HUES64 (cell line): ENCODE data around the gene DUOXA2.
"Not testable (repeated sequence)": the region's sequence is repeated elsewhere in the genome, so short reads cannot be mapped to it uniquely, and the experiment has no call there.

Experiments
- H3K27ac ChIP-seq: 2 replicates; pipeline ENCODE4 v1.7.0; 2013; ENCODE audit warnings: low read depth, low read length, inconsistent platforms
- H3K27me3 ChIP-seq: 2 replicates; pipeline ENCODE4 v1.6.1; 2013; ENCODE audit warnings: mild to moderate bottlenecking, low read length; ENCODE audit not compliant: insufficient read depth
- H3K36me3 ChIP-seq: 2 replicates; pipeline ENCODE4 v1.6.1; 2013; ENCODE audit warnings: mild to moderate bottlenecking, low read length; ENCODE audit not compliant: insufficient read depth
- H3K4me1 ChIP-seq: 2 replicates; pipeline ENCODE4 v1.6.1; 2013; ENCODE audit warnings: mild to moderate bottlenecking, low read length, moderate library complexity; ENCODE audit not compliant: insufficient read depth
- H3K4me3 ChIP-seq: 2 replicates; pipeline ENCODE4 v1.5.1; 2013; ENCODE audit warnings: mild to moderate bottlenecking, low read length, moderate library complexity
- H3K9ac ChIP-seq: 2 replicates; pipeline ENCODE4 v1.6.1; 2013; ENCODE audit warnings: mild to moderate bottlenecking, low read depth, low read length
- H3K9me3 ChIP-seq: 2 replicates; pipeline ENCODE4 v1.6.1; 2013; ENCODE audit warnings: low read depth, low read length; ENCODE audit not compliant: insufficient read depth
- WGBS: fragments of 150-250, 120-280 bp; methylation state at CpG from one replicate; pipeline ENCODE4 v1.1.7; 2013; ENCODE audit warnings: missing lambda C conversion rate; 5-methylcytosine and 5-hydroxymethylcytosine counted together

The DUOXA2 gene

DNA sequence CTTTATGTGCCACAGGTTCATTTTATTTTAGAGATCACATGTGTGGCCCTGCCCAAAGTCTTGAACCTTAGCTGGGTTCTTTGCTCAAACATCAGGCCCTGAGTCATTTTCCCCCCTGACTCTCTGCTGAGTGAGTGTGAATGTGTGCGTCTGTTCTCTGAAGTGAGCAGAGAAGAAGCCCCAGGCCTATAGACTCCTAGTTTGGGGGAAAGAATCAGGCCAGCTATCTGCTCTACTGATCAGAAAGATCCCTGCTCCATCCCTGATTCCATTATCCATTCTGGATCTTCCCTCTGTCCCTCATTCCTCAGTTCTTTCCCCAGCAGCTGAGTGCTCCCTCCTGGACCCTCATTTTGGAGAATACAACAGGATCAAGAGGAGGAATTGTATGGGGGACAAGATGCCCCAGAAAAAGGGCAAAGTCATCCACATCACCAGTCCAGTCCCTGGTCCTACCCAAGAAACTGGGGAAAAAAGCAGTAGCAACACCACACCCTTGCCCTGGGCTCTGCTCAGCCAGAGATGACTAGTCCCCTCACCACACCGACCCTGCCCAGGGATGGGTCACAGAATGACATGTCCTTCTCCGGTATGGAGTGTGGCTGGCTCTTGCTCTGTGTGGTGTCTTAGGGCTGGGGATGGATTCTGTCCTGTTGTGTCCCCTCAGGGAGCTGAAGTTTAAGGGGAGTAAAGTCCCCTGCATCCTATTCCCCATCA lies 18.9 kb downstream of the DUOXA2 start:
- no peak overlapping the region for H3K4me3 ChIP-seq
- no peaks in the 10 kb centered on the region; the same call in 1 of the 2 replicates for H3K9me3 ChIP-seq
- H3K27ac ChIP-seq = no peak overlapping the region
- H3K27me3 ChIP-seq = peaks cover 90% of the 10 kb centered on the region
- H3K9ac ChIP-seq = no peak overlapping the region
- H3K4me1 ChIP-seq = no peaks in the 10 kb centered on the region
- H3K36me3 ChIP-seq = no peaks in the 10 kb centered on the region
- WGBS = 74% methylated on average over 3 of the region's 3 CpGs

DNA sequence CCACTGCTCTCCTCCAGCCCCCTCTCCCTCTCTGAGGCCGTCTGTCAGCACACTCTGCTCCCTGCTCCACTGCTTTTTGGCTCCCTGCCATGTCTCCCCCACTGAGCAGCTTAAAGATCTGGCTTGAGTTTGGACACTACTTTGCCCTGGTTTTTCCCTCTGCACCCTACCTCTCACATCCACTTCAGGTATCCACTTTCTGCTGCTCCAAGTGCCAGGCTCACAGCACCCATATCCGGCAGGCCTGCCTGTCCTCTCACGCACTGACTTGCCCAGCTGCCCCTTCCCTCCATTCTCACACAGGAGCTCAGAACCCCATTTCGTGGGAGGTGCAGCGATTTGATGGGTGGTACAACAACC lies 19.4 kb downstream of the DUOXA2 start:
- Histone ChIP-seq H3K4me1 (no peaks in the 10 kb centered on the region), H3K27me3 (peaks cover 87% of the 10 kb centered on the region), H3K9me3 (no peaks in the 10 kb centered on the region; the same call in 1 of the 2 replicates), H3K27ac (no peak overlapping the region), H3K4me3 (no peak overlapping the region), H3K9ac (no peak overlapping the region), H3K36me3 (no peaks in the 10 kb centered on the region)
- 86% methylated on average over 5 of the region's 5 CpGs for whole genome bisulfite sequencing

- Histone ChIP-seq H3K27ac (no peak overlapping the region), H3K9me3 (no peaks in the 10 kb centered on the region; the same call in 1 of the 2 replicates), H3K36me3 (no peaks in the 10 kb centered on the region), H3K9ac (no peak overlapping the region), H3K4me3 (no peak overlapping the region), H3K27me3 (peaks cover 82% of the 10 kb centered on the region), H3K4me1 (no peaks in the 10 kb centered on the region)
- WGBS = 95% methylated on average over 7 of the region's 7 CpGs
Measured at GRCh38 chr15:45134046-45134445, 19.9 kb downstream of the DUOXA2 start.

DNA sequence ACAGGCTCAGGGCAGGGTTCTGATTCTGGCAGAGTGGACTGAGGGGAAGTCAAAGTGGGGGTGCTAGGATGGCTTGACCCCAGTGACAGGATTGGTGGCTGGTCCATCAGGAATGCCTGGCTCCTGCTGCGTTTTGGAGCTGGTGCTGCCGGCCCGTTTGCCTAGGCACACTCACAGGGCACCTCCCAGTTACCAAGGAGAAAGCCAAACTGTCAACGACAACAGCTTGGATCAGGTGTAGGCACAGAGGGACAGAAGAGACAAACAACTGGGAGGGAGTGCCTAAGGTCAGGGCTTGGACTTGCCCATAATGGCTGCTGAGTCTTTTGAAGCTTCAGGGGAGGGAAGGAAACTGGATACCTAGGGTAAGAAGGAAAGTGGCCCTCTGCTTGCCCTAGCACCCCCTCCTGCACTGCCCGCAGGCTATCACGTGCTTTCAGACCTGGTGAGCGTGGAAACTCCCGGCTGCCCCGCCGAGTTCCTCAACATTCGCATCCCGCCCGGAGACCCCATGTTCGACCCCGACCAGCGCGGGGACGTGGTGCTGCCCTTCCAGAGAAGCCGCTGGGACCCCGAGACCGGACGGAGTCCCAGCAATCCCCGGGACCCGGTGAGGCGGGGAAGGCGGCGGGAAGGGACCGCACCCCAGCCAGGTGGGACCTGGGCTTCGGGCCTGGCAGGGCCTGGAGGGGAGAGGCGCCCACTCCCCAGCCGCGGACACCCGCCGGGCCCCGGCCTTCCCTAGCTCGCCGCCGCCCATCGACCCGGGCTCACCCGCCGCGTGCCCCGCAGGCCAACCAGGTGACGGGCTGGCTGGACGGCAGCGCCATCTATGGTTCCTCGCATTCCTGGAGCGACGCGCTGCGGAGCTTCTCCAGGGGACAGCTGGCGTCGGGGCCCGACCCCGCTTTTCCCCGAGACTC lies 20.8 kb downstream of the DUOXA2 start:
- no peaks in the 10 kb centered on the region for H3K9me3 ChIP-seq
- H3K27me3 ChIP-seq = peaks cover 73% of the 10 kb centered on the region
- H3K27ac ChIP-seq = no peak overlapping the region
- no peaks in the 10 kb centered on the region for H3K4me1 ChIP-seq
- H3K36me3 ChIP-seq = no peaks in the 10 kb centered on the region
- 12% methylated on average over 57 of the region's 57 CpGs for WGBS
- peak overlapping the region; percentile 36 for H3K4me3 ChIP-seq
- H3K9ac ChIP-seq = no peak overlapping the region

DNA sequence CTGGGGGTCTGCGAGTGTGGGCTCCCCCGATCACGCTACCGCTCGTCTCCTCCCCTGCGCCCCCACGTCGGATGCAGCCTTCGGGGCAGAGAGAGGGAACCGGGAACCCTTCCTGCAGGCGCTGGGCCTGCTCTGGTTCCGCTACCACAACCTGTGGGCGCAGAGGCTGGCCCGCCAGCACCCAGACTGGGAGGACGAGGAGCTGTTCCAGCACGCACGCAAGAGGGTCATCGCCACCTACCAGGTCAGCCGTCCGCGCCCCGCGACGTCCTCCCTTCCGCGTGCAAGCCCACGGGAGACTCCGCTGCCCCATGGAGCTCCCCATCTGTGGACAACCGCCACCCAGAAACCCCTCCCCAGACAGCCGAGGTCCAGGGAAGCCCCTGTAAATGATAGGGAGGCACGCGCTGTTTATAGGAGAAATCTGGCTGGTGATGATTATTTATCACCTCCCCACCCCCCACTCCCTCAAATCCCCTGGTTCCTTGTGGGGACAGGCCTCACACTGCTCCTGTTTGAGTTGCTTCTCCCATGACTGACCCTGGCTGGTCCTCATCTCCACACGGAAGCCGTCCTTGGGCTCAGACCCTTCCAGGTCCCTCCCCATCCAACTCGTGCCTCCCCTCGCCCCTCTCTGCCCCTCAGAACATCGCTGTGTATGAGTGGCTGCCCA lies 21.7 kb downstream of the DUOXA2 start:
- 0 out of 2 replicates have a peak overlapping the region, but pooled peaks have one; percentile 14 for H3K4me3 ChIP-seq
- not testable (repeated sequence) for H3K9me3 ChIP-seq, H3K9ac ChIP-seq, H3K27ac ChIP-seq, H3K36me3 ChIP-seq, H3K4me1 ChIP-seq
- 27% methylated on average over 5 of the region's 37 CpGs for WGBS
- H3K27me3 ChIP-seq = peaks cover 64% of the 10 kb centered on the region

- no peaks in the 10 kb centered on the region for H3K4me1 ChIP-seq
- no peaks in the 10 kb centered on the region for H3K9me3 ChIP-seq
- peaks cover 59% of the 10 kb centered on the region for H3K27me3 ChIP-seq
- 33% methylated on average over 5 of the region's 10 CpGs for WGBS
- no peaks in the 10 kb centered on the region for H3K36me3 ChIP-seq
- H3K27ac ChIP-seq = no peak overlapping the region
- no peak overlapping the region for H3K9ac ChIP-seq
- H3K4me3 ChIP-seq = 0 out of 2 replicates have a peak overlapping the region, but pooled peaks have one; percentile 14
Measured at GRCh38 chr15:45136378-45136764, 22.2 kb downstream of the DUOXA2 start.

- Histone ChIP-seq H3K4me1 (no peaks in the 10 kb centered on the region), H3K9ac (no peak overlapping the region), H3K27me3 (peaks cover 46% of the 10 kb centered on the region), H3K9me3 (no peaks in the 10 kb centered on the region), H3K4me3 (no peak overlapping the region), H3K27ac (no peak overlapping the region), H3K36me3 (no peaks in the 10 kb centered on the region)
- 91% methylated on average over 8 of the region's 8 CpGs for WGBS
Measured at GRCh38 chr15:45137703-45138102, 23.6 kb downstream of the DUOXA2 start.

DNA sequence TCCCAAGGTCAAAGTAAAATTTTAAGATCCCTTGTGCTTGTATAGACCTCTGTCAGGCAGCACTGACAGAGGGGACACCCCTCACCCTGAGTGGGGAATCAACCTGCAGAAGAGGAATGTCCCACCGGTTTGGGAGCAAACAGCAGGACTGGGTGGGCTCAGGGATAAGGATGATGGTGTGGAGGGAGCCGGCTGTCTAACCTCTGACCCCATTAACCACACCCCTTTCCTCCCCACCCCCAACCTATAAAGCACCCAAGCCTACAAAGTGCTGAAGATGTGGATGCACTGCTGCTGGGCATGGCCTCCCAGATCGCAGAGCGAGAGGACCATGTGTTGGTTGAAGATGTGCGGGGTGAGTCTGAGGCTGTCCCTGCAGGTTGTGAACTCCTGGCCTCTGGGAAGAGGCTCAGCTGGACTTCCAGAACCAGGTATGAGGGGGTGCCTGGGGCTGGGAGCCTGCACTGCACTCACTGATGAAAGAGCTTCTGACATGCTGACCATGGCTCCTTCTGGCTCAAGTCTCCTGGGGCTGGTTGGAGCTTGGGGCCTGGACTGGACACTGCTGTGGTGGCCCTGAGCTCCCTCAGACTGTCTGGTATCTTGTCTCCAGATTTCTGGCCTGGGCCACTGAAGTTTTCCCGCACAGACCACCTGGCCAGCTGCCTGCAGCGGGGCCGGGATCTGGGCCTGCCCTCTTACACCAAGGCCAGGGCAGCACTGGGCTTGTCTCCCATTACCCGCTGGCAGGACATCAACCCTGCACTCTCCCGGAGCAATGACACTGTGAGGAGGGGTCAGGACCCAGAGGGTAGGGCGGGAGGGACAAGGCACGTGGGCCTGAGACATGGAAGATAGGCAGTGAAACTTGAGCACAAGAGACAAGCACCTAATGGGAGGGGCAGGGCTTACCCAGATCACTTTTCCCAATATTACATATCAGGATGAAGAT lies 25.0 kb downstream of the DUOXA2 start:
- H3K27ac ChIP-seq = no peak overlapping the region
- H3K4me1 ChIP-seq = no peaks in the 10 kb centered on the region
- peaks cover 32% of the 10 kb centered on the region for H3K27me3 ChIP-seq
- H3K4me3 ChIP-seq = no peak overlapping the region
- no peaks in the 10 kb centered on the region for H3K36me3 ChIP-seq
- no peaks in the 10 kb centered on the region for H3K9me3 ChIP-seq
- H3K9ac ChIP-seq = no peak overlapping the region
- 91% methylated on average over 12 of the region's 12 CpGs for WGBS

DNA sequence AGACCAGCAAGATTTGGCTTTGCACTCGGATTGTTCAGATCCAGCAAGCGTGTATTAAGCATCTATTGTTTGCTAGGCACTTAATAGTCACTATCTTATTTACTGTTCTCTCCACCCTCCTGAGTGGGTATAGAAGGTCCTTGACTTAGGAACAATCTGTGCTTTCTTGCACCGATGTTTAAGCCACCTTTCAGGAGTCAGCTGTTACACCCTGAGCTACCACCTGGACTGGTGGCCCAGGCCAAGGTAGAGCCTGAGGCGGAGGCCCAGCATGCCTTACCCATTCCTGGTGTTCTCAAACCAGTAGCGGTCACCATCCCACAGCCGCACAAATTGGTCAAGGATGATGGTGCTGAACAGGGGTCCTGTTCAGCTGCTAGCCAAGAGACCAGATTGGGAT lies 25.6 kb downstream of the DUOXA2 start:
- no peaks in the 10 kb centered on the region for H3K9me3 ChIP-seq
- H3K27me3 ChIP-seq = peaks cover 25% of the 10 kb centered on the region
- no peak overlapping the region for H3K9ac ChIP-seq
- H3K4me3 ChIP-seq = no peak overlapping the region
- 87% methylated on average over 6 of the region's 6 CpGs for WGBS
- no peak overlapping the region for H3K27ac ChIP-seq
- H3K4me1 ChIP-seq = no peaks in the 10 kb centered on the region
- no peaks in the 10 kb centered on the region for H3K36me3 ChIP-seq

DNA sequence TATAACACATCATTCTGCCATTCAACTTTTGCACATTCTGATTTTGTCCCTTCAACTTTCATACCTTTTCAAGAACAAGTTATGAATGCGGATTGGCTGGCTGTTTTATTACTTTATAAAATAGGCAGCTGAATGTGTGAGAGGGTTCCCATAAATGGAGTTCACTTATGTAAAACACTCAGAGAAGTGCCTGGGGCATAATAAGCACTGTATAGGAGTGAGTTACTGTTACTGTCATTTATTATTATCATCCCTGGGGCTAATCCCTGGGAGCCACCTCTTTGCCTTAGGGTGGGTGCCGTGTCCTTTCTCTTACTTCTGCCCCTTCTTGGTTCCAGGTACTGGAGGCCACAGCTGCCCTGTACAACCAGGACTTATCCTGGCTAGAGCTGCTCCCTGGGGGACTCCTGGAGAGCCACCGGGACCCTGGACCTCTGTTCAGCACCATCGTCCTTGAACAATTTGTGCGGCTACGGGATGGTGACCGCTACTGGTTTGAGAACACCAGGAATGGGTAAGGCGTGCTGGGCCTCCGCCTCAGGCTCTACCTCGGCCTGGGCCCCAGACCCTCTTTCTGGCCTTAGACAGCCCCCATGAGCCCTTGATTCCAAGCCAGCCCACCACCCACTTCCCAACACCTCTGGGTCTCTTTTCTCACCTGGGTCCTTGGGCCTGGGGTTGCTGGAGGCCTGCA lies 26.6 kb downstream of the DUOXA2 start:
- Histone ChIP-seq H3K27ac (no peak overlapping the region), H3K9me3 (no peaks in the 10 kb centered on the region), H3K4me1 (no peaks in the 10 kb centered on the region), H3K27me3 (peaks cover 17% of the 10 kb centered on the region), H3K36me3 (no peaks in the 10 kb centered on the region), H3K4me3 (no peak overlapping the region), H3K9ac (no peak overlapping the region)
- 94% methylated on average over 10 of the region's 10 CpGs for WGBS
